OCI-LY1 (cell line): ENCODE measurements around the gene HSBP1L1.
A peak's percentile ranks its signal among the peaks of the same experiment; 100 is the strongest.
"Not testable (repeated sequence)": the region's sequence is repeated elsewhere in the genome, so short reads cannot be mapped to it uniquely, and the experiment has no call there.

ENCODE experiments used
- H2AFZ ChIP-seq: fragments of 200-600 bp; sonication (generic), shearing (Covaris generic); 2 replicates; pipeline ENCODE4 v1.6.0; 2014; ENCODE audit warnings: antibody characterized with exemption, mild to moderate bottlenecking, low read length
- H3F3A ChIP-seq: fragments of 200-600 bp; sonication (generic), shearing (Covaris generic); 2 replicates; pipeline ENCODE4 v1.6.0; 2014; ENCODE audit warnings: mild to moderate bottlenecking, antibody characterized with exemption, low read length, moderate library complexity; ENCODE audit not compliant: insufficient read depth
- H3K27ac ChIP-seq: fragments of 200-600 bp; sonication (generic); 2 replicates; pipeline ENCODE4 v1.5.1; 2014; ENCODE audit warnings: low read length, mixed run types, mild to moderate bottlenecking, low read depth; ENCODE audit not compliant: poor library complexity, severe bottlenecking
- H3K27me3 ChIP-seq: fragments of 200-600 bp; sonication (generic); 2 replicates; pipeline ENCODE4 v1.6.0; 2014; ENCODE audit warnings: antibody characterized with exemption, mild to moderate bottlenecking, low read length, moderate library complexity; ENCODE audit not compliant: insufficient read depth
- H3K36me3 ChIP-seq: fragments of 200-600 bp; sonication (generic); 2 replicates; pipeline ENCODE4 v1.6.1; 2014; ENCODE audit warnings: mild to moderate bottlenecking, antibody characterized with exemption, low read length, moderate library complexity, mixed read lengths; ENCODE audit not compliant: insufficient read depth
- H3K4me1 ChIP-seq: fragments of 200-600 bp; sonication (generic); 2 replicates; pipeline ENCODE4 v1.5.1; 2014; ENCODE audit warnings: mild to moderate bottlenecking, low read length, moderate library complexity; ENCODE audit not compliant: insufficient read depth, severe bottlenecking
- H3K4me2 ChIP-seq: fragments of 200-600 bp; sonication (generic), shearing (Covaris generic); 2 replicates; pipeline ENCODE4 v1.6.1; 2014; ENCODE audit warnings: low read length
- H3K4me3 ChIP-seq: fragments of 200-600 bp; sonication (generic); 2 replicates; pipeline ENCODE4 v1.5.1; 2014; ENCODE audit warnings: low read length, low read depth, mild to moderate bottlenecking, mixed read lengths; ENCODE audit not compliant: poor library complexity, severe bottlenecking
- H3K79me2 ChIP-seq: fragments of 200-600 bp; shearing (Covaris generic); 2 replicates; pipeline ENCODE4 v1.6.1; 2016; ENCODE audit warnings: mixed run types, low read length, mixed read lengths; ENCODE audit not compliant: insufficient read depth
- H3K9ac ChIP-seq: fragments of 200-600 bp; sonication (generic), shearing (Covaris generic); 2 replicates; pipeline ENCODE4 v1.6.1; 2014; ENCODE audit warnings: mild to moderate bottlenecking, low read length, mixed read lengths
- H3K9me2 ChIP-seq: fragments of 200-600 bp; sonication (generic), shearing (Covaris generic); 2 replicates; pipeline ENCODE4 v1.6.1; 2014; ENCODE audit warnings: low read depth, mild to moderate bottlenecking, low read length, mixed read lengths
- H3K9me3 ChIP-seq: fragments of 200-600 bp; shearing (Covaris generic); 2 replicates; pipeline ENCODE4 v1.6.1; 2014; ENCODE audit warnings: low read length, mixed read lengths
- H4K20me1 ChIP-seq: fragments of 200-600 bp; sonication (generic), shearing (Covaris generic); 2 replicates; pipeline ENCODE4 v1.6.0; 2016; ENCODE audit warnings: mild to moderate bottlenecking, low read length; ENCODE audit not compliant: insufficient read depth
- EZH2 ChIP-seq: fragments of 200-600 bp; sonication (generic), shearing (Covaris generic); IDR thresholded peaks from 2 replicates; pipeline ENCODE4 v1.8.0; 2017; ENCODE audit warnings: borderline replicate concordance, mixed run types, mild to moderate bottlenecking, antibody characterized with exemption, low read length, moderate library complexity, mixed read lengths
- TF ChIP-seq, protein P1 (sequence below): fragments of 200-600 bp; sonication (generic), shearing (Covaris generic); IDR thresholded peaks from 2 replicates; pipeline ENCODE4 v1.5.1; 2017; ENCODE audit warnings: mild to moderate bottlenecking, antibody characterized with exemption, low read length, moderate library complexity, mixed read lengths

HSBP1L1 gene

DNA sequence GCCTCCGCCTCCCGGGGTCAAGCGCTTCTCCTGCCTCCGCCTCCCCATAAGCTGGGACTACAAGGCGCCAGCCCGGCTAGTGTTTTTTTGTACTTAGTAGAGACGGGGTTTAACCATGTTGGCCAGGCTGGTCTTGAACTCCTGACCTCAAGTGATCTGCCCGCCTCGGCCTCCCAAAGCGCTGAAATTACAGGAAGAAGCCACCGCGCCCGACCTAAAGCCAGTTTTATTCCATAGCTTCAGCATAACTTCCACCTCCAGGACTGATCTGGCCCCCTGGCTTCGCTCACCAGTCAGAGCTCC lies 24.7 kb downstream of the HSBP1L1 start:
- Histone ChIP-seq H3K79me2 (peaks cover 40% of the 10 kb centered on the region), H3K4me2 (peak overlapping the region; percentile 93), H3K4me3 (peak overlapping the region; percentile 81), H3K9me3 (no peaks in the 10 kb centered on the region), H3K4me1 (peaks cover 26% of the 10 kb centered on the region), H2AFZ (no peak overlapping the region), H3K9ac (peak overlapping the region; percentile 93), H3K27ac (no peak overlapping the region), H3K9me2 (no peaks in the 10 kb centered on the region), H3F3A (no peaks in the 10 kb centered on the region), H3K36me3 (peaks cover 29% of the 10 kb centered on the region), H4K20me1 (no peaks in the 10 kb centered on the region), H3K27me3 (no peaks in the 10 kb centered on the region)
- TF ChIP-seq, protein P1, sequence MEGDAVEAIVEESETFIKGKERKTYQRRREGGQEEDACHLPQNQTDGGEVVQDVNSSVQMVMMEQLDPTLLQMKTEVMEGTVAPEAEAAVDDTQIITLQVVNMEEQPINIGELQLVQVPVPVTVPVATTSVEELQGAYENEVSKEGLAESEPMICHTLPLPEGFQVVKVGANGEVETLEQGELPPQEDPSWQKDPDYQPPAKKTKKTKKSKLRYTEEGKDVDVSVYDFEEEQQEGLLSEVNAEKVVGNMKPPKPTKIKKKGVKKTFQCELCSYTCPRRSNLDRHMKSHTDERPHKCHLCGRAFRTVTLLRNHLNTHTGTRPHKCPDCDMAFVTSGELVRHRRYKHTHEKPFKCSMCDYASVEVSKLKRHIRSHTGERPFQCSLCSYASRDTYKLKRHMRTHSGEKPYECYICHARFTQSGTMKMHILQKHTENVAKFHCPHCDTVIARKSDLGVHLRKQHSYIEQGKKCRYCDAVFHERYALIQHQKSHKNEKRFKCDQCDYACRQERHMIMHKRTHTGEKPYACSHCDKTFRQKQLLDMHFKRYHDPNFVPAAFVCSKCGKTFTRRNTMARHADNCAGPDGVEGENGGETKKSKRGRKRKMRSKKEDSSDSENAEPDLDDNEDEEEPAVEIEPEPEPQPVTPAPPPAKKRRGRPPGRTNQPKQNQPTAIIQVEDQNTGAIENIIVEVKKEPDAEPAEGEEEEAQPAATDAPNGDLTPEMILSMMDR, result no peak
- TF ChIP-seq EZH2, result no peak

DNA sequence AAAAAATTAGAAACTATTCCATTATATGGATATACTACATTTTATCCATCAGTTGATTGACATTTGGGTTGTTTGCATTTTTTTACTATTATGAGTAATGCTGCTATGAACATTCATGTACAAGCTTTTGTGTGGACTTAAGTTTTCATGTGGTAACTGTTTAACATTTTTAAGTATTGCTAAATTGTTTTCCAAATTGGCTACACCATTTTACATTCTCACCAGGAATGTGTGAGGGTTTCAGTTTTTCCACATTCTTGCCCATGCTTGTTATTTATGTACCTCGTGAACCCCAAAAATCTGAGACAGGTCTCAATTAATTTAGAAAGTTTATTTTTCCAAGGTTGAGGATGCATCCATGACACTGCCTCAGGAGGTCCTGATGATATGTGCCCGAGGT lies 27.1 kb downstream of the HSBP1L1 start:
- Histone ChIP-seq H3K4me1 (peaks cover 19% of the 10 kb centered on the region), H3K27me3 (no peaks in the 10 kb centered on the region), H3F3A (no peaks in the 10 kb centered on the region), H3K27ac (no peak overlapping the region), H3K9me3 (no peaks in the 10 kb centered on the region), H4K20me1 (no peaks in the 10 kb centered on the region), H3K4me3 (no peak overlapping the region), H2AFZ (no peak overlapping the region), H3K36me3 (peaks cover 5% of the 10 kb centered on the region), H3K9ac (no peak overlapping the region), H3K4me2 (no peak overlapping the region), H3K9me2 (no peaks in the 10 kb centered on the region), H3K79me2 (peaks cover 16% of the 10 kb centered on the region)
- no peak for TF ChIP-seq EZH2

DNA sequence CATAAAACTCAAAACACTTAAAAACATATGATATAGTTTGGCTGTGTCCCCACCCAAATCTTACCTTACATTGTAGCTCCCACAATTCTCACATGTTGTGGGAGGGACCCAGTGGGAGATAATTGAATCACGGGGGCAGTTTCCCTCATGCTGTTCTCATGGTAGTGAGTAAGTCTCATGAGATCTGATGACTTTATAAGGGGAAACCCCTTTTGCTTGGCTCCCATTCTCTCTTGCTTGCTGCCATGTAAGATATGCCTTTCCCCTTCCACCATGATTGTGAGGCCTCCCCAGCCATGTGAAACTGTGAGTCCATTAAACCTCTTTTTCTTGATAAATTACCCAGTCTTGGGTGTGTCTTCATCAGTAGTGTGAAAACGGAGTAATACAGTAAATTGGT lies 35.3 kb downstream of the HSBP1L1 start:
- H2AFZ ChIP-seq, H3K9ac ChIP-seq, H3K27me3 ChIP-seq, H3K4me3 ChIP-seq, H3K4me1 ChIP-seq, H3K36me3 ChIP-seq, H3K9me3 ChIP-seq, H3K27ac ChIP-seq, H3F3A ChIP-seq, H3K79me2 ChIP-seq, H3K9me2 ChIP-seq, H4K20me1 ChIP-seq, H3K4me2 ChIP-seq: not testable (repeated sequence)

DNA sequence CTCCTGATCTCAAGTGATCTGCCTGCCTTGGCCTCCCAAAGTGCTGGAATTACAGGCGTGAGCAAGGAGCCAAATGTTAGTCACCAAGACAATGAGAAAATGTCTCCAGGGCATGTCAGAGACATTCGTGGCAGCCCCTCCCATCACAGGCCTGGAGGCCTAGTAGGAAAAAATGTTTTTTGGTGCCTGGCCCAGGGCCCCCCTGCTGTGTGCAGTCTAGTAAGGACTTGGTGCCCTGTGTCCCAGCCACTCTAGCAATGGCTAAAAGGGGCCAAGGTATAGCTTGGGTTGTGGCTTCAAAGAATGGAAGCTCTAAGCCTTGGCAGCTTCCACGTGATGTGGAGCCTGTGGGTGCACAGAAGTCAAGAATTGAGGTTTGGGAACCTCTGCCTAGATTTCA lies 36.4 kb downstream of the HSBP1L1 start:
- Histone ChIP-seq H3K79me2 (no peaks in the 10 kb centered on the region), H4K20me1 (no peaks in the 10 kb centered on the region), H3K4me1 (no peaks in the 10 kb centered on the region), H3F3A (no peaks in the 10 kb centered on the region), H3K9ac (no peak overlapping the region), H3K9me3 (peaks cover 6% of the 10 kb centered on the region; the same call in 1 of the 2 replicates), H3K27ac (no peak overlapping the region), H3K9me2 (no peaks in the 10 kb centered on the region), H3K27me3 (peaks cover 4% of the 10 kb centered on the region; the same call in 1 of the 2 replicates), H3K4me2 (no peak overlapping the region), H3K36me3 (peaks cover 3% of the 10 kb centered on the region; the same call in 1 of the 2 replicates), H2AFZ (no peak overlapping the region), H3K4me3 (no peak overlapping the region)
- no peak for TF ChIP-seq EZH2
- TF ChIP-seq, protein P1, result no peak
